K562 (cell line): ENCODE results near the gene LMNTD2. TPM values are rescaled to one million over a fixed set of nuclear protein-coding genes. Genes with fewer than 3 reads are reported as not detected.

Experiments used
- ATAC-seq: fragments of 200-7000 bp; cut with Tn5 transposase; 3 replicates; pipeline ENCODE4 v1.9.1; 2020; ENCODE audit warnings: moderate library complexity
- BruUV-seq: library from RNA; stranded (reverse); fragments of 400-500 nt; replicated peaks from 2 replicates; lab custom pipeline; 2021; lab: Mats Ljungman, UMichigan
- CTCF ChIA-PET: fragments of 300-600 bp; formaldehyde crosslinking; extraction: SDS; loops from one replicate; lab custom pipeline; 2021; ENCODE audit warnings: low intra/inter-chr PET ratio; lab: Yijun Ruan, JAX
- POLR2A ChIA-PET: fragments of 300-600, 350-650 bp; sonication (Branson Sonifier 250); formaldehyde crosslinking; extraction: SDS; loops from one replicate; lab custom pipeline; 2021; ENCODE audit warnings: antibody characterized with exemption, inconsistent platforms; lab: Yijun Ruan, JAX
- DNase-seq, 4 experiments: peaks; one replicate each; pipeline versions ENCODE4 v3.0.0 to v3.0.0-alpha.2; 2011 to 2018; ENCODE audit warnings: low spot score in 3 of 4, mixed read lengths in 3 of 4; ENCODE audit errors: extremely low read depth in 1 of 4
- FAIRE-seq: peaks from 2 replicates; lab custom pipeline; 2011; peaks lifted over from hg19 to GRCh38; lab: Jason Lieb, UNC
- H2AFZ ChIP-seq: 2 replicates; pipeline ENCODE4 v1.6.0; 2011; ENCODE audit warnings: low read depth, low read length, control low read depth, inconsistent platforms
- H3K27ac ChIP-seq: fragments of 200-600 bp; 3 replicates; pipeline ENCODE4 v1.8.0; 2011; ENCODE audit warnings: low read depth, mild to moderate bottlenecking, control low read depth, inconsistent platforms, low read length, moderate library complexity, mixed read lengths; ENCODE audit errors: extremely low read depth
- H3K27me3 ChIP-seq, 2 experiments: fragments of 300-600 bp in 1 of 2; 2 replicates in 1 of 2; 3 replicates in 1 of 2; pipeline versions ENCODE4 v1.6.0 to v1.8.0; 2011; ENCODE audit warnings: inconsistent platforms in 2 of 2, low read length in 2 of 2, mild to moderate bottlenecking in 1 of 2, mixed read lengths in 1 of 2, moderate library complexity in 1 of 2; ENCODE audit not compliant: control insufficient read depth in 2 of 2, insufficient read depth in 2 of 2
- H3K36me3 ChIP-seq: fragments of 300-600 bp; 3 replicates; pipeline ENCODE4 v1.8.0; 2011; ENCODE audit warnings: mild to moderate bottlenecking, low read length, inconsistent platforms; ENCODE audit not compliant: control insufficient read depth, insufficient read depth
- H3K4me1 ChIP-seq, 2 experiments: fragments of 200-600 bp in 1 of 2; replicated peaks in 1 of 2; 2 replicates in 1 of 2; 3 replicates in 1 of 2; pipeline versions ENCODE4 v1.5.1 to v1.8.0; 2011; ENCODE audit warnings: inconsistent platforms in 2 of 2, low read length in 2 of 2, mild to moderate bottlenecking in 1 of 2, mixed read lengths in 1 of 2, moderate library complexity in 1 of 2; ENCODE audit not compliant: control insufficient read depth in 2 of 2, insufficient read depth in 2 of 2
- H3K4me2 ChIP-seq: 2 replicates; pipeline ENCODE4 v1.6.1; 2011; ENCODE audit warnings: low read length, control low read depth, inconsistent platforms, mixed read lengths; ENCODE audit not compliant: insufficient read depth
- H3K4me3 ChIP-seq: fragments of 200-600 bp; sonication (generic), shearing (Covaris generic); 2 replicates; pipeline ENCODE4 v1.5.1; 2016; ENCODE audit warnings: control low read depth, inconsistent platforms
- H3K79me2 ChIP-seq: fragments of 200-600 bp; 3 replicates; pipeline ENCODE4 v1.8.0; 2011; ENCODE audit warnings: low read length, inconsistent platforms; ENCODE audit not compliant: control insufficient read depth, insufficient read depth
- H3K9ac ChIP-seq, 2 experiments: 2 replicates each; pipeline versions ENCODE4 v1.6.0 to v1.6.1; 2011; ENCODE audit warnings: low read depth in 2 of 2, low read length in 2 of 2, control low read depth in 1 of 2, inconsistent platforms in 1 of 2, mild to moderate bottlenecking in 1 of 2, mixed read lengths in 1 of 2; ENCODE audit not compliant: insufficient read depth in 1 of 2
- H3K9me1 ChIP-seq: one replicate; pipeline ENCODE4 v1.6.0; 2011; ENCODE audit warnings: inconsistent platforms, mild to moderate bottlenecking, low read length, moderate library complexity; ENCODE audit not compliant: control insufficient read depth, insufficient read depth
- H3K9me3 ChIP-seq: replicated peaks from 2 replicates; pipeline ENCODE4 v1.5.1; 2011; ENCODE audit warnings: low read depth, low read length, inconsistent platforms; ENCODE audit not compliant: control insufficient read depth, insufficient read depth
- H4K20me1 ChIP-seq: replicated peaks from 2 replicates; pipeline ENCODE4 v1.6.1; 2011; ENCODE audit warnings: low read length, inconsistent platforms, mixed read lengths; ENCODE audit not compliant: control insufficient read depth, insufficient read depth
- BCL6 ChIP-seq: fragments of 250-450 bp; sonication (Bioruptor Pico); IDR thresholded peaks from 2 replicates; pipeline ENCODE4 v1.4.0; 2020
- MYNN ChIP-seq, 2 experiments: sonication (generic); formaldehyde crosslinking in 1 of 2; IDR thresholded peaks; 2 replicates each; pipeline versions ENCODE4 v1.5.0 to v1.6.1; 2016 to 2020; ENCODE audit warnings: antibody characterized with exemption in 1 of 2, missing genetic modification reagents in 1 of 2
- WGBS: fragments of 100-300 bp; shearing (Covaris generic); methylation state at CpG from one replicate; pipeline ENCODE4 v1.1.6; 2016; ENCODE audit warnings: low coverage, mixed read lengths; ENCODE audit not compliant: insufficient coverage; ENCODE audit errors: missing lambda C conversion rate; 5-methylcytosine and 5-hydroxymethylcytosine counted together
- in situ Hi-C: fragments of 300-500 bp; cut with MboI; formaldehyde crosslinking; loops from 4 replicates; pipeline ENCODE4 v1.15.0; 2018; ENCODE audit warnings: inconsistent platforms, mixed read lengths
- intact Hi-C: fragments of 100-400 bp; cut with micrococcal nuclease; formaldehyde crosslinking; loops from 2 replicates; pipeline ENCODE4 v1.14.2; 2022
- polyA plus RNA-seq, 8 experiments: library from polyadenylated mRNA; depleted of rRNA in 4 of 8; stranded (reverse) in 5 of 8; unstranded in 3 of 8; fragments of >200 nt; fragmentation: Nextera tagmentation in 2 of 8; fragmentation: Illumina TruSeq in 1 of 8; extraction: Ambion mirVana in 2 of 8; extraction: Trizol in 1 of 8; gene quantifications; 2 replicates each; pipeline versions ENCODE4 v1.2.1 to v1.2.3, GENCODE V29; 2011 to 2014; ENCODE audit warnings: inconsistent platforms in 1 of 8, missing spikeins in 1 of 8
- total RNA-seq, 7 experiments: library from RNA; depleted of rRNA in 6 of 7; stranded (reverse); fragments of >200 nt in 6 of 7; fragmentation: Illumina TruSeq in 2 of 7; extraction: Trizol in 2 of 7; gene quantifications; 2 replicates each; pipeline versions ENCODE4 v1.2.1 to v1.2.3, GENCODE V29; 2011 to 2021; ENCODE audit warnings: low replicate concordance in 1 of 7
- TF ChIP-seq, protein P1 (sequence below): sonication (generic); formaldehyde crosslinking; IDR thresholded peaks from 2 replicates; pipeline ENCODE4 v1.8.1; 2023; ENCODE audit warnings: mild to moderate bottlenecking, missing genetic modification reagents

The LMNTD2 gene
- total and polyA plus RNA-seq, 9 of the 15 experiments (the other 6 are each of a cell fraction or from before 2014, with no cell fraction given) = 0.48 to 4.2 (median 1.5) TPM; not detected in 3

DNA sequence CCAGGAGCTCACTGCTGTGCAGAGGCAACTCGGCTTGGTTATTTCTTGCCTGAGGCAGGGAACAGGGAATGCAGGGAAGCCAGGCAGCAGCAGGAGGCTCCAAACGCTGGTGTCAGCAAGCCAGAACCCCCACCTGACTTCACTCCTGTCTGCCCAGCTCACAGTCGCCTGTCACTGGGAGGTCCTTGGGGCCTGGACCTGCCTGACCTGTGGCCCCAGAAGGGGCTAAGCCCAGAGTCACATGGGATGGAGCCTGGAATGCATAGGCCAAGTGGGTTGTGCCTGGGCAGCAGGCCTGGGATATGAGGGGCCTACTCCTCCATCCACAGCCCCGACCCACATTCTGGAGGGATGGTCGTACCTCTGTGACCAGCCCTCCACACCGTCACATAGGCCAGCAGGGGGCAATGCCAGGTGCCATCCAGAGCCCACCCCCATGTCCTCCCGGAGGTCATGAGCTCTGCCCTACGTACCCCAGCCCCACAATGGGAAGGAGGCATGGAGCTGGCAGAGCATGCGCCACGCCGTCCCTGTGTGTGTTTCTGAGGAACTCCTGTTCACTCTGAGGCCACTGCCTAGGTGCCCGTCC, 5.5 kb upstream of the LMNTD2 start (continued):
- TF ChIP-seq MYNN (IDR thresholded peaks at IDR 0.05) (peak; percentile 26; the same call in 1 of the 2 replicates), MYNN (CRISPR knock-in tag; IDR thresholded peaks at IDR 0.05) (no peak)

DNA sequence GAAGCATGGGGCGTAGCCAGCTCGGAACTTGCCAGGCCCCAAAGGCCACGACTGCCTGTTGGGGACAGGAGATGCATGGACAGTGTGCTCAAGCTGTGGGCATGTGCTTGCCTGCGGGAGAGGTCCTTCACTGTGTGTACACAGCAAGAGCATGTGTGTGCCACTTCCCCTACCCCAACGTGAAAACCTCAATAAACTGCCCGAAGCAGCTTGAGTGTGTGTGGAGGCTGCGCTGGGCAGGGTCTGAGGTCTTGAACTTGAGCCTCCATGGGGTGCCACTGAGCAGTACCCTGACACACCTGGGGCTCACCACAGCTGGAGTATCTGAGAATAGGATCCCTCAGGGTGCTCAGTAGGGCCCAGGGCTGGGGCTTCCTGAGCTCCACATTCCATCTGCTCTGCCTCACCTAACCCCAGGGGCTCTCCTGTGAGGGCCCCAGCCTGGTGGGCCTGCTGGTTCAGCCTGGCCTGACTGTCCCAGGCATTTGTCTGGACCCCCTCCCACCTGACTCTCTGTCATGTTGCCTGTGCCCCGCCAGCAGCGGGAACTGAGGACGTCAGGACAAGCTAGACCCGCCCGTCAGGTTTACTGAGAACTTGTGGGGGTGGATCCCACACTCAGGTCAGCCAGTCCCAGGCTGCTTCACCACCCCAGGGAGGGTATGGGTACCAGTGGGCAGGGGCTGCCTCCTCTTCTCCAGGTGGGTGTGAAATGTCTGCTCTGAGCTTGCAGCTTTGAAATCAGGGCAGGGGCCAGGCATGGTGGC, 3.5 kb upstream of the LMNTD2 start:
- ATAC-seq = no peak
- Histone ChIP-seq H3K9ac (peak overlapping the region in 1 of 2 experiments; percentile 9; a peak in 2 of 4 replicates), H3K36me3 (peaks cover 33% of the 10 kb centered on the region; the same call in 2 of the 3 replicates), H4K20me1 (0 out of 2 replicates have a peak, but pooled peaks cover 5% of the 10 kb centered on the region), H3K4me2 (no peak overlapping the region), H3K4me3 (no peak overlapping the region), H3K4me1 (peaks cover 33 to 83% of the 10 kb centered on the region in 2 experiments), H3K79me2 (peaks cover 51% of the 10 kb centered on the region), H3K9me1 (peaks cover 2% of the 10 kb centered on the region), H3K27ac (no peak overlapping the region; the same call in 2 of the 3 replicates), H2AFZ (no peak overlapping the region), H3K27me3 (no peaks in the 10 kb centered on the region), H3K9me3 (no peaks in the 10 kb centered on the region)
- no peak for FAIRE-seq
- no peak for DNase-seq
- POLR2A ChIA-PET = interaction anchor here (0.6 to 1.5 kb wide), 3 partner anchors 9 to 132 kb away, joined by 3 to 4 read pairs (median 3); partner anchors contain the start of gene TMEM80
- intact Hi-C loops (loop anchor here (10.0 kb wide), 1 partner anchor 231 kb away; the partner anchor contains the start of genes CEND1 and SLC25A22), in situ Hi-C loops (no loop called here)
- CTCF ChIA-PET = no interaction called here
- BruUV-seq = no TSS peak
- TF ChIP-seq, protein P1, sequence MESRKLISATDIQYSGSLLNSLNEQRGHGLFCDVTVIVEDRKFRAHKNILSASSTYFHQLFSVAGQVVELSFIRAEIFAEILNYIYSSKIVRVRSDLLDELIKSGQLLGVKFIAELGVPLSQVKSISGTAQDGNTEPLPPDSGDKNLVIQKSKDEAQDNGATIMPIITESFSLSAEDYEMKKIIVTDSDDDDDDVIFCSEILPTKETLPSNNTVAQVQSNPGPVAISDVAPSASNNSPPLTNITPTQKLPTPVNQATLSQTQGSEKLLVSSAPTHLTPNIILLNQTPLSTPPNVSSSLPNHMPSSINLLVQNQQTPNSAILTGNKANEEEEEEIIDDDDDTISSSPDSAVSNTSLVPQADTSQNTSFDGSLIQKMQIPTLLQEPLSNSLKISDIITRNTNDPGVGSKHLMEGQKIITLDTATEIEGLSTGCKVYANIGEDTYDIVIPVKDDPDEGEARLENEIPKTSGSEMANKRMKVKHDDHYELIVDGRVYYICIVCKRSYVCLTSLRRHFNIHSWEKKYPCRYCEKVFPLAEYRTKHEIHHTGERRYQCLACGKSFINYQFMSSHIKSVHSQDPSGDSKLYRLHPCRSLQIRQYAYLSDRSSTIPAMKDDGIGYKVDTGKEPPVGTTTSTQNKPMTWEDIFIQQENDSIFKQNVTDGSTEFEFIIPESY (CRISPR knock-in tag) = peak; percentile 57
- no peak for TF ChIP-seq BCL6 (CRISPR knock-in tag)
- WGBS = 85% methylated on average over 12 of the region's 12 CpGs
